Measurements from ENCODE around the gene RAB30. TPM values are rescaled to one million over a fixed set of nuclear protein-coding genes. Genes with fewer than 3 reads are reported as not detected.

RAB30 gene
- total and polyA plus RNA-seq, 9 of the 15 experiments (the other 6 are each of a cell fraction or from before 2014, with no cell fraction given) = 0.29 to 1.3 (median 1.0) TPM

DNA sequence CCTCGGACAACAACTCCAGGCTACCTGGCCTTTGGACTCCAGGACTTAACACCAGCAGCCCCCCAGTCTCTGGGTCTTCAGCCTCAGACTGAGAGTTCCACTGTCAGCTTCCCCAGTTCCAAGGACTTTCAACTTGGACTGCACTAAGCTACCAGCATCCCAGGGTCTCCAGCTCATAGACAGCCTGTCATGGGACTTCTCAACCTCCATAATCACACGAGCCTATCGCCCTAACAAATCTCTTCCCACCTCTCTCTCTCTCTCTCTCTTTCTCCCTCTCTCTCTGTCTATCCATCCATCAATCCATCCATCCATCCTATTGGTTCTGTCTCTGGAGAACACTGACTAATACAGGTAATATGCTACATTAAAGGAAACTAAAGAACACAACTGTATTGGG, 10.7 kb downstream of the RAB30 start (continued):
- no peak for TF ChIP-seq MGA (IDR thresholded peaks at IDR 0.05)
- TF ChIP-seq DIDO1 (tag; IDR thresholded peaks at IDR 0.05; ENCODE audit: low read depth) = no peak
- no peak for TF ChIP-seq ARID3B (CRISPR knock-in tag; IDR thresholded peaks at IDR 0.05; ENCODE audit: borderline replicate concordance)
- TF ChIP-seq DACH1 (IDR thresholded peaks at IDR 0.05; ENCODE audit: partially characterized antibody) = no peak
- TF ChIP-seq KHSRP (IDR thresholded peaks at IDR 0.05) = no peak
- TF ChIP-seq ZNF766 (CRISPR knock-in tag; conservative IDR thresholded peaks at IDR 0.05) = no peak
- no peak for TF ChIP-seq CREBBP (IDR thresholded peaks at IDR 0.05; ENCODE audit: low read depth, low read length)
- TF ChIP-seq, protein P1, sequence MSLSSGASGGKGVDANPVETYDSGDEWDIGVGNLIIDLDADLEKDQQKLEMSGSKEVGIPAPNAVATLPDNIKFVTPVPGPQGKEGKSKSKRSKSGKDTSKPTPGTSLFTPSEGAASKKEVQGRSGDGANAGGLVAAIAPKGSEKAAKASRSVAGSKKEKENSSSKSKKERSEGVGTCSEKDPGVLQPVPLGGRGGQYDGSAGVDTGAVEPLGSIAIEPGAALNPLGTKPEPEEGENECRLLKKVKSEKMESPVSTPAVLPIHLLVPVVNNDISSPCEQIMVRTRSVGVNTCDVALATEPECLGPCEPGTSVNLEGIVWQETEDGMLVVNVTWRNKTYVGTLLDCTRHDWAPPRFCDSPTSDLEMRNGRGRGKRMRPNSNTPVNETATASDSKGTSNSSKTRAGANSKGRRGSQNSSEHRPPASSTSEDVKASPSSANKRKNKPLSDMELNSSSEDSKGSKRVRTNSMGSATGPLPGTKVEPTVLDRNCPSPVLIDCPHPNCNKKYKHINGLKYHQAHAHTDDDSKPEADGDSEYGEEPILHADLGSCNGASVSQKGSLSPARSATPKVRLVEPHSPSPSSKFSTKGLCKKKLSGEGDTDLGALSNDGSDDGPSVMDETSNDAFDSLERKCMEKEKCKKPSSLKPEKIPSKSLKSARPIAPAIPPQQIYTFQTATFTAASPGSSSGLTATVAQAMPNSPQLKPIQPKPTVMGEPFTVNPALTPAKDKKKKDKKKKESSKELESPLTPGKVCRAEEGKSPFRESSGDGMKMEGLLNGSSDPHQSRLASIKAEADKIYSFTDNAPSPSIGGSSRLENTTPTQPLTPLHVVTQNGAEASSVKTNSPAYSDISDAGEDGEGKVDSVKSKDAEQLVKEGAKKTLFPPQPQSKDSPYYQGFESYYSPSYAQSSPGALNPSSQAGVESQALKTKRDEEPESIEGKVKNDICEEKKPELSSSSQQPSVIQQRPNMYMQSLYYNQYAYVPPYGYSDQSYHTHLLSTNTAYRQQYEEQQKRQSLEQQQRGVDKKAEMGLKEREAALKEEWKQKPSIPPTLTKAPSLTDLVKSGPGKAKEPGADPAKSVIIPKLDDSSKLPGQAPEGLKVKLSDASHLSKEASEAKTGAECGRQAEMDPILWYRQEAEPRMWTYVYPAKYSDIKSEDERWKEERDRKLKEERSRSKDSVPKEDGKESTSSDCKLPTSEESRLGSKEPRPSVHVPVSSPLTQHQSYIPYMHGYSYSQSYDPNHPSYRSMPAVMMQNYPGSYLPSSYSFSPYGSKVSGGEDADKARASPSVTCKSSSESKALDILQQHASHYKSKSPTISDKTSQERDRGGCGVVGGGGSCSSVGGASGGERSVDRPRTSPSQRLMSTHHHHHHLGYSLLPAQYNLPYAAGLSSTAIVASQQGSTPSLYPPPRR (CRISPR knock-in tag; IDR thresholded peaks at IDR 0.05; ENCODE audit: borderline replicate concordance) = no peak
- TF ChIP-seq, protein P2, sequence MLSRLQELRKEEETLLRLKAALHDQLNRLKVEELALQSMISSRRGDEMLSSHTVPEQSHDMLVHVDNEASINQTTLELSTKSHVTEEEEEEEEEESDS (CRISPR knock-in tag; IDR thresholded peaks at IDR 0.05) = no peak
- TF ChIP-seq ARID2 (IDR thresholded peaks at IDR 0.05) = no peak
- TF ChIP-seq GATAD2A (IDR thresholded peaks at IDR 0.05) = no peak
